Endodermal cell (in vitro differentiated cells): ENCODE measurements around the gene TLNRD1. TPM values are rescaled to one million over a fixed set of nuclear protein-coding genes. Genes with fewer than 3 reads are reported as not detected.

Experiments used
- DNase-seq: peaks from one replicate; pipeline ENCODE4 v3.0.0-alpha.2; 2017
- H3K27ac ChIP-seq: 2 replicates; pipeline ENCODE4 v1.5.1; 2013; ENCODE audit warnings: mild to moderate bottlenecking, low read depth, low read length, moderate library complexity
- H3K27me3 ChIP-seq: 2 replicates; pipeline ENCODE4 v1.6.1; 2013; ENCODE audit warnings: mild to moderate bottlenecking, low read length, moderate library complexity; ENCODE audit not compliant: insufficient read depth, control insufficient read depth, poor library complexity, severe bottlenecking
- H3K36me3 ChIP-seq: 2 replicates; pipeline ENCODE4 v1.7.0; 2013; ENCODE audit warnings: mild to moderate bottlenecking, low read length, moderate library complexity; ENCODE audit not compliant: control insufficient read depth, insufficient read depth
- H3K4me1 ChIP-seq: one replicate; pipeline ENCODE4 v1.7.0; 2013; ENCODE audit warnings: low read length; ENCODE audit not compliant: control insufficient read depth, insufficient read depth
- H3K4me3 ChIP-seq: 2 replicates; pipeline ENCODE4 v1.5.1; 2013; ENCODE audit warnings: mild to moderate bottlenecking, low read length, moderate library complexity
- H3K9ac ChIP-seq: 2 replicates; pipeline ENCODE4 v1.6.1; 2013; ENCODE audit warnings: mild to moderate bottlenecking, low read length, moderate library complexity; ENCODE audit not compliant: poor library complexity, severe bottlenecking; ENCODE audit errors: extremely low read depth
- H3K9me3 ChIP-seq: 2 replicates; pipeline ENCODE4 v1.6.1; 2013; ENCODE audit warnings: mild to moderate bottlenecking, low read length, moderate library complexity; ENCODE audit not compliant: control insufficient read depth
- H3K27ac Mint-ChIP-seq: 2 replicates; pipeline ENCODE4 v1.8.0; 2020; ENCODE audit warnings: mixed read lengths
- H3K27me3 Mint-ChIP-seq: 2 replicates; pipeline ENCODE4 v1.8.0; 2021; ENCODE audit warnings: mild to moderate bottlenecking, mixed read lengths; ENCODE audit not compliant: insufficient read depth
- H3K36me3 Mint-ChIP-seq: 2 replicates; pipeline ENCODE4 v1.8.0; 2020; ENCODE audit warnings: low read depth, mixed read lengths
- H3K4me1 Mint-ChIP-seq: 2 replicates; pipeline ENCODE4 v1.8.0; 2020; ENCODE audit warnings: mixed read lengths
- H3K4me3 Mint-ChIP-seq: 2 replicates; pipeline ENCODE4 v1.8.0; 2020; ENCODE audit warnings: mild to moderate bottlenecking, moderate library complexity, mixed read lengths
- H3K9me3 Mint-ChIP-seq: 2 replicates; pipeline ENCODE4 v1.8.0; 2020; ENCODE audit warnings: mild to moderate bottlenecking, mixed read lengths
- CTCF ChIP-seq: fragments of 200-600 bp; sonication (generic); conservative IDR thresholded peaks from 2 replicates; pipeline ENCODE4 v1.5.0; 2021; ENCODE audit warnings: antibody characterized with exemption, mild to moderate bottlenecking
- WGBS, 2 experiments: methylation state at CpG; one replicate each; pipeline versions ENCODE4 v1.1.5 to v1.1.7; 2013; ENCODE audit warnings: missing lambda C conversion rate in 2 of 2, mixed read lengths in 1 of 2; ENCODE audit not compliant: insufficient coverage in 1 of 2, insufficient read length in 1 of 2; 5-methylcytosine and 5-hydroxymethylcytosine counted together
- total RNA-seq, 2 donors: library from RNA; stranded (reverse); fragmentation: NEBNext Ultra II Directional in 1 of 2; extraction: Animal tissue kit (Norgen Biotek cat#: 25700) in 1 of 2; gene quantifications; 2 replicates in 1 of 2; 3 replicates in 1 of 2; pipeline ENCODE4 v1.2.1, GENCODE V29; 2021

TLNRD1 gene
- total RNA-seq, 2 donors from 2014 or later: 25.1 to 28.2 TPM

GRCh38 chr15:81012588-81012987, 11.9 kb downstream of the TLNRD1 start:
- WGBS, 2 experiments: 95% methylated on average over 2 of the region's 2 CpGs; no CpG with 5 or more reads in 1 of the 2 experiments
- H3K27me3 Mint-ChIP-seq: no peaks in the 10 kb centered on the region
- no peak for TF ChIP-seq CTCF
- no peaks in the 10 kb centered on the region for H3K36me3 ChIP-seq
- H3K4me3 Mint-ChIP-seq: no peak overlapping the region
- no peak overlapping the region for H3K4me3 ChIP-seq
- no peaks in the 10 kb centered on the region for H3K9me3 Mint-ChIP-seq
- H3K36me3 Mint-ChIP-seq: no peaks in the 10 kb centered on the region
- H3K4me1 Mint-ChIP-seq: peaks cover 9% of the 10 kb centered on the region
- no peak overlapping the region for H3K27ac ChIP-seq
- no peak overlapping the region for H3K9ac ChIP-seq
- DNase-seq: no peak
- H3K4me1 ChIP-seq: peaks cover 4% of the 10 kb centered on the region
- H3K27me3 ChIP-seq: no peaks in the 10 kb centered on the region
- H3K9me3 ChIP-seq: no peaks in the 10 kb centered on the region
- H3K27ac Mint-ChIP-seq: no peak overlapping the region

- H3K4me1 Mint-ChIP-seq: peaks cover 9% of the 10 kb centered on the region
- Histone ChIP-seq H3K9ac (no peak overlapping the region), H3K4me1 (peaks cover 4% of the 10 kb centered on the region), H3K27me3 (no peaks in the 10 kb centered on the region), H3K9me3 (no peaks in the 10 kb centered on the region), H3K4me3 (no peak overlapping the region), H3K36me3 (no peaks in the 10 kb centered on the region), H3K27ac (no peak overlapping the region)
- DNase-seq: no peak
- no peaks in the 10 kb centered on the region for H3K36me3 Mint-ChIP-seq
- no peaks in the 10 kb centered on the region for H3K9me3 Mint-ChIP-seq
- no peak overlapping the region for H3K4me3 Mint-ChIP-seq
- TF ChIP-seq CTCF: no peak
- 95 to 100% methylated on average over 2 to 4 of the region's 4 CpGs for WGBS, 2 experiments
- H3K27me3 Mint-ChIP-seq: no peaks in the 10 kb centered on the region
- no peak overlapping the region for H3K27ac Mint-ChIP-seq
Measured at GRCh38 chr15:81013396-81013929, 12.7 kb downstream of the TLNRD1 start.

- H3K27ac ChIP-seq: no peak overlapping the region
- peaks cover 4% of the 10 kb centered on the region for H3K4me1 ChIP-seq
- Mint-ChIP-seq H3K27me3 (no peaks in the 10 kb centered on the region), H3K36me3 (no peaks in the 10 kb centered on the region), H3K4me3 (no peak overlapping the region), H3K9me3 (no peaks in the 10 kb centered on the region), H3K27ac (no peak overlapping the region), H3K4me1 (peaks cover 9% of the 10 kb centered on the region)
- no peak overlapping the region for H3K4me3 ChIP-seq
- TF ChIP-seq CTCF: no peak
- no peaks in the 10 kb centered on the region for H3K36me3 ChIP-seq
- no peaks in the 10 kb centered on the region for H3K27me3 ChIP-seq
- DNase-seq: no peak
- 87 to 100% methylated on average over 5 to 9 of the region's 9 CpGs for WGBS, 2 experiments
- no peaks in the 10 kb centered on the region for H3K9me3 ChIP-seq
- H3K9ac ChIP-seq: no peak overlapping the region
Measured at GRCh38 chr15:81014446-81015093, 13.8 kb downstream of the TLNRD1 start.
